Spleen (tissue), 7 donors: Measurements from ENCODE around the gene NATD1.

Experiments
- POLR2A ChIP-seq, 3 donors: fragments of 450-650 bp; IDR thresholded peaks; one replicate each; pipeline ENCODE4 v1.5.1; 2017; ENCODE audit warnings: antibody characterized with exemption in 3 of 3, mild to moderate bottlenecking in 1 of 3
- TF ChIP-seq, protein P1 (sequence below), 11 experiments: fragments of 200-600 bp in 7 of 11; fragments of 450-650 bp in 4 of 11; sonication (generic) in 4 of 11; IDR thresholded peaks in 8 of 11; conservative IDR thresholded peaks in 3 of 11; 1 replicate in 7 of 11; 2 replicates in 4 of 11; pipeline versions ENCODE4 v1.4.0 to v1.8.0; 2016 to 2021; ENCODE audit warnings: antibody characterized with exemption in 11 of 11, inconsistent platforms in 4 of 11, mild to moderate bottlenecking in 1 of 11
- donor health status: DM: no; HTN: no; CAD: no; lungs with moderate emphysema.
- donor health status: DM: no; HTN: no; CAD: no.
- donor health status: DM: no; HTN: no; CAD: no.

- TF ChIP-seq, protein P1, sequence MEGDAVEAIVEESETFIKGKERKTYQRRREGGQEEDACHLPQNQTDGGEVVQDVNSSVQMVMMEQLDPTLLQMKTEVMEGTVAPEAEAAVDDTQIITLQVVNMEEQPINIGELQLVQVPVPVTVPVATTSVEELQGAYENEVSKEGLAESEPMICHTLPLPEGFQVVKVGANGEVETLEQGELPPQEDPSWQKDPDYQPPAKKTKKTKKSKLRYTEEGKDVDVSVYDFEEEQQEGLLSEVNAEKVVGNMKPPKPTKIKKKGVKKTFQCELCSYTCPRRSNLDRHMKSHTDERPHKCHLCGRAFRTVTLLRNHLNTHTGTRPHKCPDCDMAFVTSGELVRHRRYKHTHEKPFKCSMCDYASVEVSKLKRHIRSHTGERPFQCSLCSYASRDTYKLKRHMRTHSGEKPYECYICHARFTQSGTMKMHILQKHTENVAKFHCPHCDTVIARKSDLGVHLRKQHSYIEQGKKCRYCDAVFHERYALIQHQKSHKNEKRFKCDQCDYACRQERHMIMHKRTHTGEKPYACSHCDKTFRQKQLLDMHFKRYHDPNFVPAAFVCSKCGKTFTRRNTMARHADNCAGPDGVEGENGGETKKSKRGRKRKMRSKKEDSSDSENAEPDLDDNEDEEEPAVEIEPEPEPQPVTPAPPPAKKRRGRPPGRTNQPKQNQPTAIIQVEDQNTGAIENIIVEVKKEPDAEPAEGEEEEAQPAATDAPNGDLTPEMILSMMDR (IDR thresholded peaks at IDR 0.05 in 8 of 11, conservative IDR thresholded peaks at IDR 0.05 in 3 of 11) = no peak
- TF ChIP-seq POLR2A (IDR thresholded peaks at IDR 0.05) = no peak
Observed at GRCh38 chr17:21215935-21216334, 37.3 kb downstream of the NATD1 start.
